H1 (cell line): ENCODE measurements around the gene DOCK9.

ENCODE experiments used
- BCL11A ChIP-seq, 2 experiments: IDR thresholded peaks; one replicate each; pipeline ENCODE4 v1.6.1; 2011; ENCODE audit warnings: low read depth in 2 of 2, low read length in 2 of 2, mild to moderate bottlenecking in 2 of 2
- BRCA1 ChIP-seq: IDR thresholded peaks from 2 replicates; pipeline ENCODE4 v1.6.1; 2012; ENCODE audit warnings: low read depth, low read length, improper control_type of control experiment
- HDAC2 ChIP-seq, 2 experiments: fragments of 300-600 bp in 1 of 2; sonication (generic) in 1 of 2; IDR thresholded peaks; 2 replicates each; pipeline ENCODE4 v1.6.1; 2011 to 2012; ENCODE audit warnings: low read depth in 2 of 2, low read length in 2 of 2, mild to moderate bottlenecking in 2 of 2, moderate library complexity in 2 of 2, borderline replicate concordance in 1 of 2, inconsistent platforms in 1 of 2
- POLR2A ChIP-seq, 2 experiments: IDR thresholded peaks; 1 replicate in 1 of 2; 2 replicates in 1 of 2; pipeline ENCODE4 v1.6.1; 2011; ENCODE audit warnings: low read depth in 2 of 2, low read length in 2 of 2, mild to moderate bottlenecking in 2 of 2; ENCODE audit errors: control extremely low read depth in 1 of 2
- POLR2AphosphoS5 ChIP-seq: IDR thresholded peaks from 2 replicates; pipeline ENCODE4 v1.6.1; 2011; ENCODE audit warnings: low read depth, low read length
- RAD21 ChIP-seq, 2 experiments: IDR thresholded peaks in 1 of 2; conservative IDR thresholded peaks in 1 of 2; 2 replicates each; pipeline ENCODE4 v1.6.1; 2011; ENCODE audit warnings: low read depth in 2 of 2, low read length in 2 of 2, improper control_type of control experiment in 1 of 2, inconsistent platforms in 1 of 2, mild to moderate bottlenecking in 1 of 2, moderate library complexity in 1 of 2
- TEAD4 ChIP-seq: IDR thresholded peaks from 2 replicates; pipeline ENCODE4 v1.6.1; 2012; ENCODE audit warnings: low read depth, low read length, inconsistent platforms, mixed read lengths
- TF ChIP-seq, protein P1 (sequence below): fragments of 300-600 bp; sonication (generic); IDR thresholded peaks from 2 replicates; pipeline ENCODE4 v1.7.1; 2012; ENCODE audit warnings: low read length, moderate library complexity, mild to moderate bottlenecking, inconsistent platforms; ENCODE audit not compliant: insufficient replicate concordance
- TF ChIP-seq, protein P2 (sequence below): IDR thresholded peaks from 2 replicates; pipeline ENCODE4 v1.6.1; 2011; ENCODE audit warnings: low read length, improper control_type of control experiment
- TF ChIP-seq, protein P3 (sequence below), 3 experiments: IDR thresholded peaks; 1 replicate in 2 of 3; 2 replicates in 1 of 3; pipeline versions ENCODE4 v1.5.1 to v1.6.1; 2011; ENCODE audit warnings: low read length in 3 of 3, mild to moderate bottlenecking in 3 of 3, inconsistent platforms in 2 of 3, low read depth in 1 of 3, moderate library complexity in 1 of 3; ENCODE audit not compliant: insufficient read depth in 1 of 3; ENCODE audit errors: control extremely low read depth in 1 of 3
- TF ChIP-seq, protein P4 (sequence below): IDR thresholded peaks from 2 replicates; pipeline ENCODE4 v1.6.1; 2012; ENCODE audit warnings: inconsistent platforms

DNA sequence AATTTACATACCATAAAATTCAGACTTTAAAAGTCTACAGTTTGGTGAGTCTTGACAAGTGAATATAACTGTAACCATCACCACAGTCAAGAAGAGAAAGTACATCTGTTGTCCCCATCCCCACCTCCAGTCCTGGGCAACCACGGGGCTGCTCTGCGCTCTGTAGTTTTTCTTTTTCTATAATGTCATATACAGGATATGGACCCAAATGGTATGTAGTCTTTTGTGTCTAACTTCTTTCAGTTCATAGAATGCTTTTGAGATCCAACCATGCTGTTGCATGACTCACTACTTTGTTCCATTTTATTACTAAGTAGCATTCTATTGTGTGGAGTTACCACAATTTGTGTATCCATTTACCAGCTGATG lies 103.9 kb downstream of the DOCK9 start:
- TF ChIP-seq BRCA1 (no peak), POLR2AphosphoS5 (no peak), POLR2A (IDR thresholded peaks at IDR 0.05; ENCODE audit: control extremely low read depth in 1 of 2, low read depth in 2 of 2, low read length in 2 of 2) (no peak), BCL11A (IDR thresholded peaks at IDR 0.05; ENCODE audit: low read depth in 2 of 2, low read length in 2 of 2) (no peak), RAD21 (IDR thresholded peaks at IDR 0.05 in 1 of 2, conservative IDR thresholded peaks at IDR 0.05 in 1 of 2; ENCODE audit: low read depth in 2 of 2, low read length in 2 of 2) (no peak), HDAC2 (IDR thresholded peaks at IDR 0.05; ENCODE audit: borderline replicate concordance in 1 of 2, low read depth in 2 of 2, low read length in 2 of 2) (no peak), TEAD4 (no peak)
- TF ChIP-seq, protein P1, sequence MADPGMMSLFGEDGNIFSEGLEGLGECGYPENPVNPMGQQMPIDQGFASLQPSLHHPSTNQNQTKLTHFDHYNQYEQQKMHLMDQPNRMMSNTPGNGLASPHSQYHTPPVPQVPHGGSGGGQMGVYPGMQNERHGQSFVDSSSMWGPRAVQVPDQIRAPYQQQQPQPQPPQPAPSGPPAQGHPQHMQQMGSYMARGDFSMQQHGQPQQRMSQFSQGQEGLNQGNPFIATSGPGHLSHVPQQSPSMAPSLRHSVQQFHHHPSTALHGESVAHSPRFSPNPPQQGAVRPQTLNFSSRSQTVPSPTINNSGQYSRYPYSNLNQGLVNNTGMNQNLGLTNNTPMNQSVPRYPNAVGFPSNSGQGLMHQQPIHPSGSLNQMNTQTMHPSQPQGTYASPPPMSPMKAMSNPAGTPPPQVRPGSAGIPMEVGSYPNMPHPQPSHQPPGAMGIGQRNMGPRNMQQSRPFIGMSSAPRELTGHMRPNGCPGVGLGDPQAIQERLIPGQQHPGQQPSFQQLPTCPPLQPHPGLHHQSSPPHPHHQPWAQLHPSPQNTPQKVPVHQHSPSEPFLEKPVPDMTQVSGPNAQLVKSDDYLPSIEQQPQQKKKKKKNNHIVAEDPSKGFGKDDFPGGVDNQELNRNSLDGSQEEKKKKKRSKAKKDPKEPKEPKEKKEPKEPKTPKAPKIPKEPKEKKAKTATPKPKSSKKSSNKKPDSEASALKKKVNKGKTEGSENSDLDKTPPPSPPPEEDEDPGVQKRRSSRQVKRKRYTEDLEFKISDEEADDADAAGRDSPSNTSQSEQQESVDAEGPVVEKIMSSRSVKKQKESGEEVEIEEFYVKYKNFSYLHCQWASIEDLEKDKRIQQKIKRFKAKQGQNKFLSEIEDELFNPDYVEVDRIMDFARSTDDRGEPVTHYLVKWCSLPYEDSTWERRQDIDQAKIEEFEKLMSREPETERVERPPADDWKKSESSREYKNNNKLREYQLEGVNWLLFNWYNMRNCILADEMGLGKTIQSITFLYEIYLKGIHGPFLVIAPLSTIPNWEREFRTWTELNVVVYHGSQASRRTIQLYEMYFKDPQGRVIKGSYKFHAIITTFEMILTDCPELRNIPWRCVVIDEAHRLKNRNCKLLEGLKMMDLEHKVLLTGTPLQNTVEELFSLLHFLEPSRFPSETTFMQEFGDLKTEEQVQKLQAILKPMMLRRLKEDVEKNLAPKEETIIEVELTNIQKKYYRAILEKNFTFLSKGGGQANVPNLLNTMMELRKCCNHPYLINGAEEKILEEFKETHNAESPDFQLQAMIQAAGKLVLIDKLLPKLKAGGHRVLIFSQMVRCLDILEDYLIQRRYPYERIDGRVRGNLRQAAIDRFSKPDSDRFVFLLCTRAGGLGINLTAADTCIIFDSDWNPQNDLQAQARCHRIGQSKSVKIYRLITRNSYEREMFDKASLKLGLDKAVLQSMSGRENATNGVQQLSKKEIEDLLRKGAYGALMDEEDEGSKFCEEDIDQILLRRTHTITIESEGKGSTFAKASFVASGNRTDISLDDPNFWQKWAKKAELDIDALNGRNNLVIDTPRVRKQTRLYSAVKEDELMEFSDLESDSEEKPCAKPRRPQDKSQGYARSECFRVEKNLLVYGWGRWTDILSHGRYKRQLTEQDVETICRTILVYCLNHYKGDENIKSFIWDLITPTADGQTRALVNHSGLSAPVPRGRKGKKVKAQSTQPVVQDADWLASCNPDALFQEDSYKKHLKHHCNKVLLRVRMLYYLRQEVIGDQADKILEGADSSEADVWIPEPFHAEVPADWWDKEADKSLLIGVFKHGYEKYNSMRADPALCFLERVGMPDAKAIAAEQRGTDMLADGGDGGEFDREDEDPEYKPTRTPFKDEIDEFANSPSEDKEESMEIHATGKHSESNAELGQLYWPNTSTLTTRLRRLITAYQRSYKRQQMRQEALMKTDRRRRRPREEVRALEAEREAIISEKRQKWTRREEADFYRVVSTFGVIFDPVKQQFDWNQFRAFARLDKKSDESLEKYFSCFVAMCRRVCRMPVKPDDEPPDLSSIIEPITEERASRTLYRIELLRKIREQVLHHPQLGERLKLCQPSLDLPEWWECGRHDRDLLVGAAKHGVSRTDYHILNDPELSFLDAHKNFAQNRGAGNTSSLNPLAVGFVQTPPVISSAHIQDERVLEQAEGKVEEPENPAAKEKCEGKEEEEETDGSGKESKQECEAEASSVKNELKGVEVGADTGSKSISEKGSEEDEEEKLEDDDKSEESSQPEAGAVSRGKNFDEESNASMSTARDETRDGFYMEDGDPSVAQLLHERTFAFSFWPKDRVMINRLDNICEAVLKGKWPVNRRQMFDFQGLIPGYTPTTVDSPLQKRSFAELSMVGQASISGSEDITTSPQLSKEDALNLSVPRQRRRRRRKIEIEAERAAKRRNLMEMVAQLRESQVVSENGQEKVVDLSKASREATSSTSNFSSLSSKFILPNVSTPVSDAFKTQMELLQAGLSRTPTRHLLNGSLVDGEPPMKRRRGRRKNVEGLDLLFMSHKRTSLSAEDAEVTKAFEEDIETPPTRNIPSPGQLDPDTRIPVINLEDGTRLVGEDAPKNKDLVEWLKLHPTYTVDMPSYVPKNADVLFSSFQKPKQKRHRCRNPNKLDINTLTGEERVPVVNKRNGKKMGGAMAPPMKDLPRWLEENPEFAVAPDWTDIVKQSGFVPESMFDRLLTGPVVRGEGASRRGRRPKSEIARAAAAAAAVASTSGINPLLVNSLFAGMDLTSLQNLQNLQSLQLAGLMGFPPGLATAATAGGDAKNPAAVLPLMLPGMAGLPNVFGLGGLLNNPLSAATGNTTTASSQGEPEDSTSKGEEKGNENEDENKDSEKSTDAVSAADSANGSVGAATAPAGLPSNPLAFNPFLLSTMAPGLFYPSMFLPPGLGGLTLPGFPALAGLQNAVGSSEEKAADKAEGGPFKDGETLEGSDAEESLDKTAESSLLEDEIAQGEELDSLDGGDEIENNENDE = no peak
- TF ChIP-seq, protein P2, sequence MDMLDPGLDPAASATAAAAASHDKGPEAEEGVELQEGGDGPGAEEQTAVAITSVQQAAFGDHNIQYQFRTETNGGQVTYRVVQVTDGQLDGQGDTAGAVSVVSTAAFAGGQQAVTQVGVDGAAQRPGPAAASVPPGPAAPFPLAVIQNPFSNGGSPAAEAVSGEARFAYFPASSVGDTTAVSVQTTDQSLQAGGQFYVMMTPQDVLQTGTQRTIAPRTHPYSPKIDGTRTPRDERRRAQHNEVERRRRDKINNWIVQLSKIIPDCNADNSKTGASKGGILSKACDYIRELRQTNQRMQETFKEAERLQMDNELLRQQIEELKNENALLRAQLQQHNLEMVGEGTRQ = no peak
- TF ChIP-seq, protein P3, sequence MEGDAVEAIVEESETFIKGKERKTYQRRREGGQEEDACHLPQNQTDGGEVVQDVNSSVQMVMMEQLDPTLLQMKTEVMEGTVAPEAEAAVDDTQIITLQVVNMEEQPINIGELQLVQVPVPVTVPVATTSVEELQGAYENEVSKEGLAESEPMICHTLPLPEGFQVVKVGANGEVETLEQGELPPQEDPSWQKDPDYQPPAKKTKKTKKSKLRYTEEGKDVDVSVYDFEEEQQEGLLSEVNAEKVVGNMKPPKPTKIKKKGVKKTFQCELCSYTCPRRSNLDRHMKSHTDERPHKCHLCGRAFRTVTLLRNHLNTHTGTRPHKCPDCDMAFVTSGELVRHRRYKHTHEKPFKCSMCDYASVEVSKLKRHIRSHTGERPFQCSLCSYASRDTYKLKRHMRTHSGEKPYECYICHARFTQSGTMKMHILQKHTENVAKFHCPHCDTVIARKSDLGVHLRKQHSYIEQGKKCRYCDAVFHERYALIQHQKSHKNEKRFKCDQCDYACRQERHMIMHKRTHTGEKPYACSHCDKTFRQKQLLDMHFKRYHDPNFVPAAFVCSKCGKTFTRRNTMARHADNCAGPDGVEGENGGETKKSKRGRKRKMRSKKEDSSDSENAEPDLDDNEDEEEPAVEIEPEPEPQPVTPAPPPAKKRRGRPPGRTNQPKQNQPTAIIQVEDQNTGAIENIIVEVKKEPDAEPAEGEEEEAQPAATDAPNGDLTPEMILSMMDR (IDR thresholded peaks at IDR 0.05; ENCODE audit: control extremely low read depth in 1 of 3, insufficient read depth in 1 of 3, low read depth in 1 of 3, low read length in 3 of 3) = no peak
- TF ChIP-seq, protein P4, sequence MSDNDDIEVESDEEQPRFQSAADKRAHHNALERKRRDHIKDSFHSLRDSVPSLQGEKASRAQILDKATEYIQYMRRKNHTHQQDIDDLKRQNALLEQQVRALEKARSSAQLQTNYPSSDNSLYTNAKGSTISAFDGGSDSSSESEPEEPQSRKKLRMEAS = no peak
